WI38 (cell line): Measurements from ENCODE around the gene MED16.

ENCODE experiments used
- H3K4me3 ChIP-seq: 2 replicates; pipeline ENCODE4 v1.5.1; 2011; ENCODE audit warnings: low read depth, mild to moderate bottlenecking, control low read depth, low read length
- CTCF ChIP-seq: IDR thresholded peaks from 2 replicates; pipeline ENCODE4 v1.5.1; 2012; ENCODE audit warnings: low read depth, mild to moderate bottlenecking, control low read depth, low read length

The MED16 gene

GRCh38 chr19:871446-872265 lies 21.3 kb downstream of the MED16 start:
- TF ChIP-seq CTCF = no peak

GRCh38 chr19:870963-871401 lies 22.0 kb downstream of the MED16 start:
- no peak for TF ChIP-seq CTCF
- H3K4me3 ChIP-seq = no peak overlapping the region

More at GRCh38 chr19:871446-872265, 21.3 kb downstream of the MED16 start:
- H3K4me3 ChIP-seq = no peak overlapping the region

- H3K4me3 ChIP-seq = no peak overlapping the region
- no peak for TF ChIP-seq CTCF
Measured at GRCh38 chr19:870314-870713, 22.7 kb downstream of the MED16 start.

GRCh38 chr19:869245-870177 lies 23.5 kb downstream of the MED16 start:
- H3K4me3 ChIP-seq = no peak overlapping the region
- TF ChIP-seq CTCF = no peak

- H3K4me3 ChIP-seq = no peak overlapping the region
- TF ChIP-seq CTCF = no peak
Measured at GRCh38 chr19:868458-869244, 24.3 kb downstream of the MED16 start.

- no peak overlapping the region for H3K4me3 ChIP-seq
- TF ChIP-seq CTCF = no peak
Measured at GRCh38 chr19:867855-868457, 25.0 kb downstream of the MED16 start.
